GM12801 (cell line): ENCODE measurements around the gene PACSIN3.

Experiments used
- CTCF ChIP-seq: IDR thresholded peaks from one replicate; pipeline ENCODE4 v1.5.1; 2011; ENCODE audit warnings: control low read depth; ENCODE audit not compliant: insufficient read length; ENCODE audit errors: extremely low read depth

The PACSIN3 gene

GRCh38 chr11:47182380-47182779, 3.9 kb downstream of the PACSIN3 start:
- TF ChIP-seq CTCF = no peak

GRCh38 chr11:47181271-47181670, 5.0 kb downstream of the PACSIN3 start:
- TF ChIP-seq CTCF = no peak

GRCh38 chr11:47180006-47180787, 6.0 kb downstream of the PACSIN3 start:
- no peak for TF ChIP-seq CTCF

GRCh38 chr11:47179655-47179991, 6.6 kb downstream of the PACSIN3 start:
- TF ChIP-seq CTCF = no peak

GRCh38 chr11:47178737-47179654, 7.2 kb downstream of the PACSIN3 start:
- no peak for TF ChIP-seq CTCF

GRCh38 chr11:47178316-47178715, 7.9 kb downstream of the PACSIN3 start:
- no peak for TF ChIP-seq CTCF

- TF ChIP-seq CTCF = no peak
Observed at GRCh38 chr11:47177846-47178245, 8.4 kb downstream of the PACSIN3 start.
